B cell (primary cell): ENCODE results near the gene CMIP. TPM values are rescaled to one million over a fixed set of nuclear protein-coding genes. Genes with fewer than 3 reads are reported as not detected.

ENCODE experiments used
- ATAC-seq: fragments of 200-7000 bp; cut with Tn5 transposase; one replicate; pipeline ENCODE4 v1.10.0; 2021; ENCODE audit warnings: low read depth, mild to moderate bottlenecking, moderate number of reproducible peaks, moderate library complexity
- CTCF ChIA-PET: fragments of 350-600 bp; sonication (Branson Sonifier 250); formaldehyde crosslinking; loops from one replicate; lab custom pipeline; 2021; ENCODE audit warnings: antibody characterized with exemption, inconsistent platforms; lab: Charles Lee
- POLR2A ChIA-PET: fragments of 350-600 bp; sonication (Branson Sonifier 250); formaldehyde crosslinking; loops from one replicate; lab custom pipeline; 2021; ENCODE audit warnings: antibody characterized with exemption; lab: Charles Lee
- DNase-seq: peaks from one replicate; pipeline ENCODE4 v3.0.0; 2013
- H2AFZ ChIP-seq: 2 replicates; pipeline ENCODE4 v1.6.1; 2012; ENCODE audit warnings: mild to moderate bottlenecking, low read depth, low read length; ENCODE audit not compliant: insufficient read depth, poor library complexity, severe bottlenecking
- H3K27ac ChIP-seq, 2 donors: 1 replicate in 1 of 2; 2 replicates in 1 of 2; pipeline ENCODE4 v1.5.1; 2012 to 2013; ENCODE audit warnings: low read length in 2 of 2, mild to moderate bottlenecking in 2 of 2, moderate library complexity in 1 of 2
- H3K27me3 ChIP-seq, 4 experiments: fragments of 200-600 bp in 1 of 4; sonication (generic) in 1 of 4; replicated peaks in 1 of 4; 1 replicate in 2 of 4; 2 replicates in 2 of 4; pipeline versions ENCODE4 v1.6.1 to v1.7.0; 2013 to 2016; ENCODE audit warnings: low read length in 3 of 4, mild to moderate bottlenecking in 2 of 4, mixed read lengths in 1 of 4, moderate library complexity in 1 of 4; ENCODE audit not compliant: insufficient read depth in 4 of 4, control insufficient read depth in 3 of 4; ENCODE audit errors: control extremely low read depth in 1 of 4
- H3K36me3 ChIP-seq, 2 experiments: replicated peaks in 1 of 2; 1 replicate in 1 of 2; 2 replicates in 1 of 2; pipeline versions ENCODE4 v1.6.1 to v1.7.1; 2013; ENCODE audit warnings: low read length in 1 of 2; ENCODE audit not compliant: insufficient read depth in 2 of 2, control insufficient read depth in 1 of 2; ENCODE audit errors: control extremely low read depth in 1 of 2, extremely low read depth in 1 of 2
- H3K4me1 ChIP-seq, 2 donors: fragments of 200-600 bp in 1 of 2; sonication (generic) in 1 of 2; 1 replicate in 1 of 2; 2 replicates in 1 of 2; pipeline versions ENCODE4 v1.5.1 to v1.6.1; 2013 to 2017; ENCODE audit warnings: low read length in 2 of 2; ENCODE audit not compliant: control insufficient read depth in 2 of 2, insufficient read depth in 2 of 2
- H3K4me2 ChIP-seq: replicated peaks from 2 replicates; pipeline ENCODE3; 2012; ENCODE audit warnings: mild to moderate bottlenecking, low read depth, low read length; ENCODE audit not compliant: poor library complexity, severe bottlenecking
- H3K4me3 ChIP-seq, 5 experiments: fragments of 200-600 bp in 1 of 5; sonication (generic) in 1 of 5; 1 replicate in 3 of 5; 2 replicates in 2 of 5; pipeline versions ENCODE4 v1.5.1 to v1.7.0; 2011 to 2016; ENCODE audit warnings: low read length in 4 of 5, mild to moderate bottlenecking in 4 of 5, low read depth in 2 of 5, control low read depth in 1 of 5, moderate library complexity in 1 of 5; ENCODE audit not compliant: insufficient read depth in 1 of 5; ENCODE audit errors: control extremely low read depth in 1 of 5, extremely low read depth in 1 of 5
- H3K79me2 ChIP-seq: fragments of 200-600 bp; sonication (generic); one replicate; pipeline ENCODE4 v1.6.0; 2016; ENCODE audit warnings: low read length; ENCODE audit not compliant: control insufficient read depth, insufficient read depth
- H3K9ac ChIP-seq: fragments of 200-600 bp; sonication (generic); 2 replicates; pipeline ENCODE4 v1.6.1; 2017; ENCODE audit warnings: mild to moderate bottlenecking, low read length, moderate library complexity
- H3K9me3 ChIP-seq, 3 donors: one replicate each; pipeline versions ENCODE4 v1.6.1 to v1.7.1; 2013; ENCODE audit warnings: low read length in 2 of 3; ENCODE audit not compliant: control insufficient read depth in 2 of 3, insufficient read depth in 1 of 3; ENCODE audit errors: control extremely low read depth in 1 of 3
- H4K20me1 ChIP-seq: 2 replicates; pipeline ENCODE4 v1.6.0; 2012; ENCODE audit warnings: mild to moderate bottlenecking, low read length; ENCODE audit not compliant: insufficient read depth, control insufficient read depth, poor library complexity, severe bottlenecking
- H3K27ac Mint-ChIP-seq: one replicate; pipeline ENCODE4 v1.8.0; 2021; ENCODE audit warnings: mixed read lengths
- H3K27me3 Mint-ChIP-seq: one replicate; pipeline ENCODE4 v1.8.0; 2021; ENCODE audit warnings: mixed read lengths
- H3K4me1 Mint-ChIP-seq: one replicate; pipeline ENCODE4 v1.8.0; 2021; ENCODE audit warnings: mixed read lengths
- H3K4me3 Mint-ChIP-seq: one replicate; pipeline ENCODE4 v1.8.0; 2021; ENCODE audit warnings: mixed read lengths
- H3K9me3 Mint-ChIP-seq: one replicate; pipeline ENCODE4 v1.8.0; 2022; ENCODE audit warnings: mixed read lengths; ENCODE audit not compliant: insufficient read depth
- EZH2 ChIP-seq: IDR thresholded peaks from 2 replicates; pipeline ENCODE4 v1.6.1; 2012; ENCODE audit warnings: borderline replicate concordance, low read depth, mild to moderate bottlenecking, moderate library complexity, low read length; ENCODE audit not compliant: insufficient read depth, poor library complexity, severe bottlenecking
- WGBS: methylation state at CpG from one replicate; pipeline ENCODE4 v1.1.5; 2013; ENCODE audit warnings: missing lambda C conversion rate; ENCODE audit not compliant: insufficient coverage; 5-methylcytosine and 5-hydroxymethylcytosine counted together
- intact Hi-C: fragments of 100-400 bp; cut with micrococcal nuclease; formaldehyde crosslinking; loops from one replicate; pipeline ENCODE4 v1.10.0; 2022
- polyA plus RNA-seq: library from polyadenylated mRNA; depleted of rRNA; stranded (reverse); fragments of >200 nt; gene quantifications from 2 replicates; pipeline ENCODE4 v1.2.3, GENCODE V29; 2012
- total RNA-seq, 2 donors: library from RNA; stranded (reverse); fragments of 120-200 nt in 1 of 2; gene quantifications; 1 replicate in 1 of 2; 2 replicates in 1 of 2; pipeline versions ENCODE4 v1.2.3 to v1.2.4, GENCODE V29; 2013 to 2022
- TF ChIP-seq, protein P1 (sequence below): fragments of 200-600 bp; IDR thresholded peaks from one replicate; pipeline ENCODE4 v1.8.0; 2022; ENCODE audit warnings: antibody characterized with exemption, mild to moderate bottlenecking

The CMIP gene
- total and polyA plus RNA-seq, 2 donors (not counting 1 experiment from before 2014, with no cell fraction given), result 27.1 to 155 TPM

DNA sequence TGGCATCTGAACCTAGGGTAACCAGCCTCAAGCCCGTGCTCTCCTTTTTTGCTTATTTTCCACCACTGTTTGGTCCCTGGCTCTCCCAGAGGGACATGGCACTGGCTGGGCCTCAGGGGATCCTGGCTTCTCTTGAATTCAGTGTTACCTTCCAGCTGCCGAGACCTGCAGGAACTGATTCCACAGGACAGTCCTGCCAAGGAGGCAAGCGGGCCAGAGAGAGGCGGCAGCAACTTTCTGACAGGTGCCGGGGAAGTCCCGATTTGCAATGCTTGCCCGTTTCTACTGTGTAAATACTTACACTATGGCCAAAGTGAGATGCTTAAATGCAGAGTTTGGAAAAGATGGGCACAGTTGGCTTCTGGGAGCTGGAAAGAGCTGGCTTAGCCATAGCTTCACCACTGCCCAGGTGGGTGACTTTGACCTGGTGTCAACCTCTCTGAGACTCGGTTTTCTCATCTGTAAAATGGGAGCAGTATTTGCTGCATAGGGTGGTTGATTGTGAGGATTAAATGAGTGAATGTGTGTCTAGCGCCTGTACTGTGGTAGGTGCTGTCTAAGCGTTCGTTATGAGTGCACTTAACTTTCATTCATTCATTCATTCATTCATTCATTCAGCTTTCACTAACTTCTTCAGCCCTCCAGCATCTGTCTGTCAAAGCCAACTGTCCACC lies 124.9 kb downstream of the CMIP start:
- H3K4me3 ChIP-seq, result no peak overlapping the region
- WGBS, result 80% methylated on average over 7 of the region's 11 CpGs
- Mint-ChIP-seq H3K27ac (no peak overlapping the region), H3K27me3 (no peaks in the 10 kb centered on the region), H3K4me1 (peaks cover 15% of the 10 kb centered on the region), H3K9me3 (no peaks in the 10 kb centered on the region), H3K4me3 (no peak overlapping the region)
- H3K4me1 ChIP-seq, result no peaks in the 10 kb centered on the region
- H4K20me1 ChIP-seq, result peaks cover 99% of the 10 kb centered on the region
- peaks cover 0 to 3% of the 10 kb centered on the region in 2 experiments for H3K36me3 ChIP-seq
- H3K9me3 ChIP-seq, result peaks cover 0 to 8% (median 0%) of the 10 kb centered on the region in 3 donors
- no peak overlapping the region for H3K27ac ChIP-seq
- no peak overlapping the region for H3K9ac ChIP-seq
- ChIA-PET CTCF (interaction anchor here (1.0 kb wide), 1 partner anchor 29 kb away, joined by 3 read pairs; no protein-coding TSS in a partner anchor), POLR2A (no interaction called here)
- no peak overlapping the region for H3K4me2 ChIP-seq
- ATAC-seq (no peak), DNase-seq (no peak)
- TF ChIP-seq EZH2, result no peak
- TF ChIP-seq, protein P1, sequence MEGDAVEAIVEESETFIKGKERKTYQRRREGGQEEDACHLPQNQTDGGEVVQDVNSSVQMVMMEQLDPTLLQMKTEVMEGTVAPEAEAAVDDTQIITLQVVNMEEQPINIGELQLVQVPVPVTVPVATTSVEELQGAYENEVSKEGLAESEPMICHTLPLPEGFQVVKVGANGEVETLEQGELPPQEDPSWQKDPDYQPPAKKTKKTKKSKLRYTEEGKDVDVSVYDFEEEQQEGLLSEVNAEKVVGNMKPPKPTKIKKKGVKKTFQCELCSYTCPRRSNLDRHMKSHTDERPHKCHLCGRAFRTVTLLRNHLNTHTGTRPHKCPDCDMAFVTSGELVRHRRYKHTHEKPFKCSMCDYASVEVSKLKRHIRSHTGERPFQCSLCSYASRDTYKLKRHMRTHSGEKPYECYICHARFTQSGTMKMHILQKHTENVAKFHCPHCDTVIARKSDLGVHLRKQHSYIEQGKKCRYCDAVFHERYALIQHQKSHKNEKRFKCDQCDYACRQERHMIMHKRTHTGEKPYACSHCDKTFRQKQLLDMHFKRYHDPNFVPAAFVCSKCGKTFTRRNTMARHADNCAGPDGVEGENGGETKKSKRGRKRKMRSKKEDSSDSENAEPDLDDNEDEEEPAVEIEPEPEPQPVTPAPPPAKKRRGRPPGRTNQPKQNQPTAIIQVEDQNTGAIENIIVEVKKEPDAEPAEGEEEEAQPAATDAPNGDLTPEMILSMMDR, result no peak
- H2AFZ ChIP-seq, result no peak overlapping the region
- intact Hi-C loops, result no loop called here
- no peaks in the 10 kb centered on the region for H3K27me3 ChIP-seq
- H3K79me2 ChIP-seq, result peaks cover 100% of the 10 kb centered on the region

DNA sequence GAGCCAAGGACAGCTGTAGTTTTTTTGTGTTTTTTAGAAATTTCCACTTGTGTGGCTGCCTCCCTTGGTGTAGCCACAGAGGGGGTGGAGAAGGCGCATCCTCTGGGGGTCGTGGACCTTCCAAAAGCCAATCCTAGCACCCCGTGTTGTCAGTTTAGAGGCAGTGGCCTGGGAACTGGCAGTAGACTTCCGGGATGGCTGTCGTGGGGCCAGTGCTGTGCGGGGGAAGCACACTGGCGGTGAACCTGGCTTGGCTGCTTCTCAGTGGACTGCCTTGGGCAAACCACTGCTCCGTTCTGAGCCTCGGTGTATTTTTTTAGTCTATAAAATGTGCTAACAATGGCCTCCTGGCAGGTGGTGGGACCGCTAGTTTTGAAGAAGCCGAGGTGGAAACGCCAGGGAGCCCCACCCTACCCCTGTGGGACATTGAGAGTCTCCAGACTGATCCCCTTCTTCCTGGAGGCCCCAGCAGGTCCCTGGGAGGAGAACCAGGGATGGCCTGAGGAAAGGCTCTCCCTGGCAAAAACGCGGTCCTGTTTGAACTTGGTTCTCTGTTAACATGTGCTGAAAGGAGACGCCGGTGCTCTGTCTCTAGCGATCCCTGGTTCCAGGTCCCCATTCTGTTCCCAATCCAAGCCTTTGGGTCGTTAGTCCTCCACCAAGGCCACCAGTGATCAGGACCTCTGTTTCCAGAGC lies 125.7 kb downstream of the CMIP start:
- Histone ChIP-seq H3K4me2 (no peak overlapping the region), H3K9me3 (peaks cover 0 to 8% (median 0%) of the 10 kb centered on the region in 3 donors), H3K4me1 (no peaks in the 10 kb centered on the region), H3K4me3 (no peak overlapping the region), H4K20me1 (peaks cover 99% of the 10 kb centered on the region), H3K36me3 (peaks cover 0 to 3% of the 10 kb centered on the region in 2 experiments), H3K27ac (no peak overlapping the region), H3K9ac (no peak overlapping the region), H3K79me2 (peaks cover 98% of the 10 kb centered on the region), H2AFZ (no peak overlapping the region), H3K27me3 (no peaks in the 10 kb centered on the region)
- Mint-ChIP-seq H3K27me3 (no peaks in the 10 kb centered on the region), H3K4me1 (peaks cover 19% of the 10 kb centered on the region), H3K9me3 (no peaks in the 10 kb centered on the region), H3K4me3 (no peak overlapping the region), H3K27ac (no peak overlapping the region)
- no peak for TF ChIP-seq EZH2
- TF ChIP-seq, protein P1, result no peak
- DNase-seq (no peak), ATAC-seq (no peak)
- intact Hi-C loops, result no loop called here
- ChIA-PET CTCF (no interaction called here), POLR2A (no interaction called here)
- WGBS, result 96% methylated on average over 16 of the region's 18 CpGs
